NT2/D1 (cell line): Measurements from ENCODE around the gene TMPRSS13.

Source experiments
- SUZ12 ChIP-seq: IDR thresholded peaks from 2 replicates; pipeline ENCODE4 v1.6.1; 2011; ENCODE audit not compliant: insufficient read length, insufficient read depth; ENCODE audit errors: extremely low read depth
- ZNF274 ChIP-seq: IDR thresholded peaks from 2 replicates; pipeline ENCODE4 v1.6.1; 2011; ENCODE audit warnings: mild to moderate bottlenecking, low read depth, low read length

DNA sequence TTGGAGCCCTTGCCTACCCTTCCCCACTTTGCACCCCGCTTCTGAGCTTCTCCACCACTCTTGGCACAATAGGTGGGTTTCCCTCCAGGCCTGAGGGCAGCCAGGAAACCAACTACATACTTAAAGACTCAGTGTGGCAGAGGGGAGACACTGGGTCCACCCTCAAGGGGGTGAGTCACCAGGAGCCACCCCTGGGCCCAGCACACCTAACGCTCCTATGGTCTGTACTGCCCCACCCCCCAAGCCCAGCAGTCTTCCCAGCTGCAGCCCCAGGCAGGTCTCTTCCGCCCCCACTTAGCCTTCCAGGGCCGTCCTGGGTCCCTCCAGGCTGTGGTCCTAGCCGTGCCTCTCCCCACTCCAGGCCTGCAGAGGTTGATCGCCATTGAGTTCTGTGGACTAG lies 3.2 kb upstream of the TMPRSS13 start:
- no peak for TF ChIP-seq ZNF274
- no peak for TF ChIP-seq SUZ12
